Erythroblast (primary cell): ENCODE data around the gene CAMK1G.

Source experiments
- DNase-seq, 2 experiments: peaks; one replicate each; lab custom pipeline; 2025; lab: John Stamatoyannopoulos, UW
- GATA1 ChIP-seq: IDR thresholded peaks from 2 replicates; pipeline ENCODE4 v1.6.1; 2011; ENCODE audit warnings: low read depth, mild to moderate bottlenecking, control low read depth, low read length, moderate library complexity
- POLR2A ChIP-seq: IDR thresholded peaks from 2 replicates; pipeline ENCODE4 v1.6.1; 2011; ENCODE audit warnings: mild to moderate bottlenecking, low read length

The CAMK1G gene

GRCh38 chr1:209583408-209583807, at the start of gene CAMK1G:
Gene CAMK1G, plus strand, starts transcription at chr1:209583714. Its CDS starts 11,270 bp downstream, at chr1:209594984.
- DNase-seq = no peak
- TF ChIP-seq GATA1 = no peak
- no peak for TF ChIP-seq POLR2A

GRCh38 chr1:209534496-209535250, 48.8 kb upstream of the CAMK1G start:
- TF ChIP-seq GATA1 (no peak), POLR2A (no peak)
- no peak for DNase-seq

- no peak for DNase-seq
- TF ChIP-seq POLR2A = no peak
- no peak for TF ChIP-seq GATA1
Measured at GRCh38 chr1:209536843-209537242, 46.7 kb upstream of the CAMK1G start.

GRCh38 chr1:209537336-209538114, 46.0 kb upstream of the CAMK1G start:
- DNase-seq = no peak

GRCh38 chr1:209539576-209539975, 43.9 kb upstream of the CAMK1G start:
- no peak for TF ChIP-seq POLR2A
- TF ChIP-seq GATA1 = no peak
- no peak for DNase-seq

More at GRCh38 chr1:209537336-209538114, 46.0 kb upstream of the CAMK1G start:
- TF ChIP-seq POLR2A = no peak
- no peak for TF ChIP-seq GATA1

- TF ChIP-seq GATA1 (no peak), POLR2A (no peak)
- DNase-seq = no peak
Measured at GRCh38 chr1:209542585-209542984, 40.9 kb upstream of the CAMK1G start.

GRCh38 chr1:209544098-209544497, 39.4 kb upstream of the CAMK1G start:
- no peak for DNase-seq
- TF ChIP-seq POLR2A = no peak
- TF ChIP-seq GATA1 = no peak

- TF ChIP-seq GATA1 (no peak), POLR2A (no peak)
- no peak for DNase-seq
Measured at GRCh38 chr1:209545423-209545822, 38.1 kb upstream of the CAMK1G start.

GRCh38 chr1:209546390-209547085, 37.0 kb upstream of the CAMK1G start:
- DNase-seq = no peak
- TF ChIP-seq GATA1 (no peak), POLR2A (no peak)

GRCh38 chr1:209547626-209548025, 35.9 kb upstream of the CAMK1G start:
- no peak for TF ChIP-seq GATA1
- TF ChIP-seq POLR2A = no peak

GRCh38 chr1:209549443-209550205, 33.9 kb upstream of the CAMK1G start:
- DNase-seq = no peak
- TF ChIP-seq POLR2A (no peak), GATA1 (no peak)

More at GRCh38 chr1:209547626-209548025, 35.9 kb upstream of the CAMK1G start:
- no peak for DNase-seq

GRCh38 chr1:209550519-209550918, 33.0 kb upstream of the CAMK1G start:
- no peak for TF ChIP-seq POLR2A
- TF ChIP-seq GATA1 = no peak
- no peak for DNase-seq
